ENCODE results near the gene GP1BB.

Gene GP1BB

DNA sequence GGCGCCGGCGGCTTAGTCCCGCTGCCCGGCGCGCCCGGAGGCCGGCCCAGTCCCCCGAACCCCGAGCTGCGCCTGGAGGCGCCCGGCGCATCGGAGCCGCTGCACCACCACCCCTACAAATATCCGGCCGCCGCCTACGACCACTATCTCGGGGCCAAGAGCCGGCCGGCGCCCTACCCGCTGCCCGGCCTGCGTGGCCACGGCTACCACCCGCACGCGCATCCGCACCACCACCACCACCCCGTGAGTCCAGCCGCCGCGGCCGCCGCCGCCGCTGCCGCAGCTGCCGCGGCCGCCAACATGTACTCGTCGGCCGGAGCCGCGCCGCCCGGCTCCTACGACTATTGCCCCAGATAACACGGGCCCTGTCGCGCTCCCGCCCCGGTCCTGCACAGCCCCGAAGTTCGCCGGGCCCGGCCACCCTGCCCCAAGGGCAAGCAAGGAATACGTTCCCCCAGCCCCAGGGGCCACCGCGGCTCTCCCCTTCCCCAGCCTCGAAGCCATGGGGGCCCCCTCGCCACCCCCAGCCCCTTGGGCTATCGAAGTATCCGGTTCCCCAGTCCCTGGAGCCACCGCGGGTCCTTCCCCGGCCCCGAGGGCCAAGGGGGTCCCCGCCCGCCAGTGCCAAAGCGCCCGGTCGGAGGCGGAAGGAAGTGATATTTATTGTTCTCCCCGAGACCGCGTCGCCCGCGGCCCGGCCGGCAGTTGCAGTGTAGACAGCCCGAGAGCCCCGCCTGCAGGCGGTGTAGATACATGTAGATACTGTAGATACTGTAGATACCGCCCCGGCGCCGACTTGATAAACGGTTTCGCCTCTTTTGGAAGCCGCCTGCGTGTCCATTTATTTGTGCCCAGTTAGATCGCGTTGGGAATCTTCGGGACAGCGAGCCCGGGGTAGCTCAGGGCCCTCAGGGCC, 43.4 kb downstream of the GP1BB start:
- no peak for DNase-seq (ENCODE audit: low read depth)

DNA sequence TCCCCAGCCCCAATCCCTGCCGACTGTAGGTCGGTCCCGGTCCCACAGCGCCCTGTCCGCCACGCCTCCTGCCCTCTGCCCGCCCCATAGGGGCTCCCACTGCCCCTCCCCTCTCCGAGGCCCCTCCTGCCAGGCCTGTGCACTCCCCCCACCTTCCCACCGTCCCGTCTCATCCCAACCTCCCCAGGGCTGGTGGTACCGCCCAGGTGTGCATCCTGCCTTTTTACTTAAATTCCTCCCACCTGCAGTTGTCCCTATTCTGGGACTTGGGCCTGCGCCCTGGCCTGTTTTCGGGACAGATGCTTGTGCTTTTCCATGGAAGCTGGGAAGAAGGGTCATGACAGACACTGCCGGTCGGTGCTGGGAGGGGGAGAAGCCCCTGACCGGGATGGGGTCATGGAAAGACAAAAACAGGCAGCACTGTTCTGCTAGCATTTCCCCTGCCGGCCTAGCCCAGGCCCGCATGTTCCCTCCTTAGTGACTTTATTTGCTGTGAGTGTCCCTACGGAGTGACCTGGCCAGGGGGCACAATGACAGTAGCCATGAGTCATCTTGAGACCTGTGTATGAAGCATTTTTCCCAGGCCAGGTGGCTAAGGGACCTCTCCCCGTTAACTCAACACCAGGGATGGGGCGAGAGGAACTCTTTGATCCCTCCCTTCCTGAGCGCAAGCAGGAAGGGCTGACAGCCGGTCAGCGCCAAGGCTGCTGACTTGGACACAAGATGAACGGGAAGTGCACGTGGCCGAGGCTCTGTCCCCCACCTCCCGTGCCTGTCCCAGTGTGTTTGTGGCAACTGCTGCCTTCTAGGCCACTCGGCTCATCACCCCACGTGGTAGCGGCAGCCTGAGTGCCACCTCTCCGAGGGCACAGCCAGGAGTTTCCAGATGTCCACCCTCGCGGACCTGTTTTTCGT, 44.3 kb downstream of the GP1BB start:
- DNase-seq (ENCODE audit: low read depth): no peak

DNA sequence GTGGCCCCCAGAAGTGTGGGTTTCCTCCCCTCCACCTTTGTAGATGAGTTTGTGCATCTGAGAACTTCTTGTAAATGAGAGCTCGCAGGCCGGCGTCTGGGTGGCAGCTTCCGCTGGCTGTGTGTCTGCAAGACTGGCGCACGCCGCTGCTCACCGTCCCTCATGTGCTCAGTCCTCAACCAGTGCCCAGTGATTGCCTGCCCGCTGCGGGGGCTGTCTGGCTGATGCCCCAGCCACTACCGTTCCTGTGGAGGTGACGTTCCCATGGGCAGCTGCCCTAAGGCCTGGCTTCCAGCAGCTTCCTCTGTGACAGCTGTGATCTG, 46.0 kb downstream of the GP1BB start:
- DNase-seq (ENCODE audit: low read depth): no peak

DNA sequence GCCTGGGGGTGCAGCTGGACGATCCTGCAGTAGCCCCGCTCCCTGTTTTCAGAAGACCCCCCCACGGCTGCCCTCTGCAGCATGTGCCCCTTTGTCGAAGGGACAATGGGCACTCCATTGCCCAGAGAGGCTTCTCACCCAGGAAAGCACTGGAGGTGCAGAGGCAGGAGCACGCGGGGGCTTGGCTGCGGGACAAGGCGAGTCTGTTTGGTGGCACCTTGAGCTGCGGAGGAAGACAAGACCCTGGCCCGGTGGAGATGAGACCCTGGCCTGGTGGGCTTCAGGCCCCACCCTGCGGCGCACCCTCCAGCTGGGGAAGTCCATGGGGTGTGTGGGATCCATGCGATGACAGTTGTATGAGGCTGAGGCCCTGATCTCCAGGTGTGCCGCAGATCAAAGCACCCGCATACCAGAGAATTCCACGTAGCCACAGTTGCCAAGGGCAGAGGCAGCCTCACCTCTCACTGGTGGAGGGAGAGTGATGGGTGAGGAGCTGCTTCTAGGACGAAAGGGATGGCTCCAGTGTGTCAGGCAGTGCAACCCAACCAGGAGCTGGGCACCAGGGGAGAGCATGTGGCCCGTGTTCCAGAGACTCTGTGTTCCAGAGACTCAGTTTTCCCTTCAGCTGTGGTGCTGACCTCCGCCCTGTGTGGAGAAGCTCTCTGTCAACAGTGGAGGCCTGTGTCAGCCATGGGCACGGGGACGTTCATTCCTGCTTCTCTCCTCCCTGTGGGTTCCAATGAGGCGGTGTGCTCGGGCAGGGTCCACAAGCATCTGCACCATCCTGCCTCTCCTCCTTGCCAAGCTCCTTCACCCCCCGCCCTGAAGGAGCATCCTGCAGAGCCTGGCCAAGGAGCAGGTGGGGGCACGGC, 47.2 kb downstream of the GP1BB start:
- DNase-seq (ENCODE audit: low read depth): no peak

DNA sequence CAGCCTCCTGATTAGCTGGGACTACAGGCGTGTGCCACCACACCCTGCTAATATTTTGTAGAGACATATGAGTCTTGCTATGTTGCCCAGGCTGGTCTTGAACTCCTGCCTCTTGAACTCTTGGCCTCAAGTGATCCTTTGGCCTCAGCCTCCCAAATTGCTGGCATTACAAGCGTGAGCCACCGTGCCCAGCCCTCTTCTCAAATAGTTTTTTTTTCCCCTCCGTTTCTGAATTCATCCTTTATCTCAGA, 49.0 kb downstream of the GP1BB start:
- no peak for DNase-seq (ENCODE audit: low read depth)

DNA sequence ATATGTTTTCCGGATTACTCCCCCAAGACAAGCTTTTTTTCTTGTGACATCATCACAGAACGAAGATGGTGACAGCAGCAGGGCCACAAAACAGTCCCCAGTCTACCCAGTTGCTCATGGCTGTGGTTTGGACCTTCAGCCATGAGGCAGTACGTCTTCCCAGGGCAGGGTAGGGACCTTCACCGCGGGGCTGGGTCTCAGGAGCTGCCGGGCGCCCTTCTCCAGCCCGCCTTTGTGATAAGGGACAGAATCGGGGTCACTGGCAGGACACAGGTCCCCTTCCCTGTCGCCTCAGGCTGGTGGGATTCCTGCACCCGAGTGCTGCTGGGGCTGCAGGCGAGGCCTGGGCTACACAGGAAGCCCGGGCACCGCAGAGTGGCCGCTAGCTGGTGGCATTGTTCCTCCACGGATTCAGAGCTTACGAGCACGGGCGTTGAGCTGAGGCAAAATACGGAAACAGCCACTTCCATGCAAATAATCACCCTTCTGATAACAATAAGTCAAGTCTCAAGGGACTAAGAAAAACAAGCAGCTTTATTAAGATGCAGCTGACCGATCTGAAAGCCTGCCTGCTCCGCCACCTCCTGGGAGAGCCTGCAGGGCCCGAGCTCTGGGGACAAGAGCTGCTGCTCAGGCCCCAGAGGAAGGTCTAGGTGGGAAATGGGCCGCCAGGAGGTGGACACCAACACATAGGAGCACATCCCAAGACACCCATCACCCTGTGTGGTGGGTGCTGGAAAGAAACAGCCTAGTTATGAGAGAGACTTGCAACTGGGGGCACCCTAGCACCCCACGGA, 49.5 kb downstream of the GP1BB start:
- DNase-seq (ENCODE audit: low read depth): no peak

DNA sequence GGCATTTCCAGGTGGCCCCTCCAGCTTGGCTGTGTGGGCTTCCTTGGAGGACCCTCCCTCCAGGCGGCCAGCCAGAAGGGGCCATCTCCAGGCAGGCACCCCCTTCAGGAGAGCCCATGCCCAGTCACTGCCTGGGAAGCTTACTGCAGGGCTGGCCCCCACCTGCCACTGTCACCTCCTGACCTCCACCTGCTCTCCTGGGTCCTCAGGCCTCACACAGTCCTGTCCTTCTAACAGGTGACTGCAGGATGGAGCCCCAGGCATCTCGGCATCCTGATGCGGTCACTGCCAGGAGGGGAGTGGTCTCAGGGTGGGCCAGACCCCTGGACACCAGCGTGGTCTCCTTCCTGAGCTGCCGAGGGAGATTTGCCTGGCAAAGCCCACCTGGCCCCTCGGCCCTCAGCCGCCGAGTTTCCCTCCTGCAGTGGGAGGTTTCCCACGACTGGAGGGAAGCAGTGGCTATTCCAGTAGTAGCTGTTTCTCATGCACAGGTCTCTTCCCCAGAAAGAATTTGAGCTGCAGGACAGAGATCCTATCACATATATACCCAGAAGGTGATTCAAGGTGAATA, 50.2 kb downstream of the GP1BB start:
- no peak for DNase-seq (ENCODE audit: low read depth)
